Activated CD8-positive, alpha-beta T cell treated with anti-CD3 and anti-CD28 coated beads for 36 hours (primary cell): Measurements from ENCODE around the gene PTCHD1. TPM values are rescaled to one million over a fixed set of nuclear protein-coding genes. Genes with fewer than 3 reads are reported as not detected.

Source experiments
- ATAC-seq: fragments of 200-7000 bp; cut with Tn5 transposase; one replicate; pipeline ENCODE4 v1.10.0; 2021; ENCODE audit warnings: mild to moderate bottlenecking, moderate library complexity
- CTCF ChIA-PET: fragments of 350-600 bp; sonication (Branson Sonifier 250); formaldehyde crosslinking; loops from one replicate; lab custom pipeline; 2021; ENCODE audit warnings: antibody characterized with exemption; lab: Charles Lee
- POLR2A ChIA-PET: fragments of 350-600 bp; sonication (Branson Sonifier 250); formaldehyde crosslinking; loops from one replicate; lab custom pipeline; 2021; ENCODE audit warnings: antibody characterized with exemption; lab: Charles Lee
- DNase-seq: peaks from one replicate; pipeline ENCODE4 v3.0.0-alpha.2; 2020
- H3K27ac Mint-ChIP-seq: one replicate; pipeline ENCODE4 v1.8.0; 2021; ENCODE audit warnings: mild to moderate bottlenecking, mixed read lengths
- H3K27me3 Mint-ChIP-seq: one replicate; pipeline ENCODE4 v1.8.0; 2021; ENCODE audit warnings: mixed read lengths
- H3K36me3 Mint-ChIP-seq: one replicate; pipeline ENCODE4 v1.8.0; 2021; ENCODE audit warnings: low read depth, mixed read lengths
- H3K4me1 Mint-ChIP-seq: one replicate; pipeline ENCODE4 v1.8.0; 2021; ENCODE audit warnings: low read depth, mixed read lengths
- H3K4me3 Mint-ChIP-seq: one replicate; pipeline ENCODE4 v1.8.0; 2021; ENCODE audit warnings: mild to moderate bottlenecking, moderate library complexity, mixed read lengths
- H3K9me3 Mint-ChIP-seq: one replicate; pipeline ENCODE4 v1.8.0; 2021; ENCODE audit warnings: mixed read lengths
- intact Hi-C: fragments of 100-400 bp; cut with micrococcal nuclease; formaldehyde crosslinking; loops from one replicate; pipeline ENCODE4 v1.10.0; 2022
- total RNA-seq, 2 experiments: library from RNA; stranded (reverse); gene quantifications; one replicate each; pipeline ENCODE4 v1.2.3, GENCODE V29; 2021
- TF ChIP-seq, protein P1 (sequence below): fragments of 200-600 bp; IDR thresholded peaks from one replicate; pipeline ENCODE4 v1.8.0; 2022; ENCODE audit warnings: antibody characterized with exemption, mild to moderate bottlenecking

PTCHD1 gene
- total RNA-seq, 2 experiments from 2014 or later, result not detected

GRCh38 chrX:23327104-23327503 lies 7.5 kb upstream of the PTCHD1 start:
- ChIA-PET CTCF (no interaction called here), POLR2A (no interaction called here)
- ATAC-seq, result no peak
- H3K27me3 Mint-ChIP-seq, result peaks cover 11% of the 10 kb centered on the region
- TF ChIP-seq, protein P1, sequence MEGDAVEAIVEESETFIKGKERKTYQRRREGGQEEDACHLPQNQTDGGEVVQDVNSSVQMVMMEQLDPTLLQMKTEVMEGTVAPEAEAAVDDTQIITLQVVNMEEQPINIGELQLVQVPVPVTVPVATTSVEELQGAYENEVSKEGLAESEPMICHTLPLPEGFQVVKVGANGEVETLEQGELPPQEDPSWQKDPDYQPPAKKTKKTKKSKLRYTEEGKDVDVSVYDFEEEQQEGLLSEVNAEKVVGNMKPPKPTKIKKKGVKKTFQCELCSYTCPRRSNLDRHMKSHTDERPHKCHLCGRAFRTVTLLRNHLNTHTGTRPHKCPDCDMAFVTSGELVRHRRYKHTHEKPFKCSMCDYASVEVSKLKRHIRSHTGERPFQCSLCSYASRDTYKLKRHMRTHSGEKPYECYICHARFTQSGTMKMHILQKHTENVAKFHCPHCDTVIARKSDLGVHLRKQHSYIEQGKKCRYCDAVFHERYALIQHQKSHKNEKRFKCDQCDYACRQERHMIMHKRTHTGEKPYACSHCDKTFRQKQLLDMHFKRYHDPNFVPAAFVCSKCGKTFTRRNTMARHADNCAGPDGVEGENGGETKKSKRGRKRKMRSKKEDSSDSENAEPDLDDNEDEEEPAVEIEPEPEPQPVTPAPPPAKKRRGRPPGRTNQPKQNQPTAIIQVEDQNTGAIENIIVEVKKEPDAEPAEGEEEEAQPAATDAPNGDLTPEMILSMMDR, result no peak
- no peak overlapping the region for H3K27ac Mint-ChIP-seq
- intact Hi-C loops, result no loop called here
- H3K4me3 Mint-ChIP-seq, result no peak overlapping the region
- H3K36me3 Mint-ChIP-seq, result no peaks in the 10 kb centered on the region
- peaks cover under 1% of the 10 kb centered on the region for H3K4me1 Mint-ChIP-seq
- no peak for DNase-seq
- no peaks in the 10 kb centered on the region for H3K9me3 Mint-ChIP-seq

- ATAC-seq (no peak), DNase-seq (no peak)
- H3K9me3 Mint-ChIP-seq, result no peaks in the 10 kb centered on the region
- no peak overlapping the region for H3K4me3 Mint-ChIP-seq
- TF ChIP-seq, protein P1, result no peak
- H3K27me3 Mint-ChIP-seq, result peaks cover 37% of the 10 kb centered on the region
- H3K27ac Mint-ChIP-seq, result no peak overlapping the region
- intact Hi-C loops, result no loop called here
- peaks cover 8% of the 10 kb centered on the region for H3K4me1 Mint-ChIP-seq
- CTCF ChIA-PET, result no interaction called here
- POLR2A ChIA-PET, result no interaction called here
- no peaks in the 10 kb centered on the region for H3K36me3 Mint-ChIP-seq
Measured at GRCh38 chrX:23331701-23332100, 2.9 kb upstream of the PTCHD1 start.

- POLR2A ChIA-PET, result no interaction called here
- Mint-ChIP-seq H3K4me3 (no peak overlapping the region), H3K9me3 (no peaks in the 10 kb centered on the region), H3K36me3 (no peaks in the 10 kb centered on the region), H3K27me3 (peaks cover 40% of the 10 kb centered on the region), H3K27ac (no peak overlapping the region), H3K4me1 (peaks cover 8% of the 10 kb centered on the region)
- intact Hi-C loops, result no loop called here
- CTCF ChIA-PET, result no interaction called here
- TF ChIP-seq, protein P1, result no peak
- DNase-seq, result peak; percentile 28
- ATAC-seq, result peak; percentile 27
Measured at GRCh38 chrX:23332101-23332887, 2.4 kb upstream of the PTCHD1 start.

DNA sequence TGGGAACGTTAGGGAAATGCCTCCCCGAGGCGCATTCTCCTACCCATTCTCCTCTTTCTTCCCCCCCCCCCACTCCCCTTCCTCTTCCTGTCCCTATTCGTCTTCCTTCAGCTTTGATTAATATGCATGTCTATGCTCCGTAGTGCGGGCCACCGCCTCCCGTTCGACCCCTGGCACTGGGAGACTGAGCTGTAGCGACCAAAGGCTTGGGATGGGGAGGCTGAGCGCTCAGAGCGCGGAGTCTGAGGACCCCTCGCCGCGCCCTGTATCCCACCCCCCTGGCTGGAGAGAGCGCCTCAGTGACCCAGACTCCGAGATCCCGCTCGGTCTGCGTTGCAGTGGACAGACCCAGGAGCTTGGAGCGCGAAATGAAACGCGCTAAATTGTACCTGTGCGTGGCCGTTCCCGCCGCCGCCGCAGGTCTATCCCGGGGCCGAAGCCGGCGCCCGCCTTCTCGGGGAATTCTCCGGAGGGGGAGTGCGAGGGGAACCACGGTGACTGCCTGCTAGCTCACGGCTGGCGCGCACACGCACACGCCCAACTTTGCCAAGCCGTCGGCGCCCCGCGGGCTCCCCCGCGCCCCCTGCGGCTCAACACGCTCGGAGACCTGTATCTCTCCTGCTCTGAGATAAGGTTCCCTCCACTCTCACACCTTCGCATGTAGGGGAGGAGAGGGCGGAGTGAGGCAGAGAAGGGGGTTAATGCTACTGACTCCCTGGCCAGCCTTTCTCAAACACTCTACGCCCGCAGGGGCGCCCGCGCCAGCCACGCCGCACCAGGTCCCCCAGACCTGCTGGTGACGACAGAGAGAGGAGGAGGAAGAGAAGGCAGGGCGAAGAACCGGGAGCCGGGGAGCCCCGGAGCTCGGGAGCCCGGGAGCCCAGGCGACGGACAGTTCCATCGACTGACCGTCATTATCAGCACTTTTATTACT lies 1.5 kb upstream of the PTCHD1 start:
- intact Hi-C loops, result no loop called here
- Mint-ChIP-seq H3K27ac (no peak overlapping the region), H3K36me3 (no peaks in the 10 kb centered on the region), H3K9me3 (no peaks in the 10 kb centered on the region), H3K4me3 (no peak overlapping the region), H3K4me1 (peaks cover 8% of the 10 kb centered on the region), H3K27me3 (peaks cover 43% of the 10 kb centered on the region)
- DNase-seq, result no peak
- no peak for ATAC-seq
- TF ChIP-seq, protein P1, result no peak
- ChIA-PET POLR2A (no interaction called here), CTCF (no interaction called here)
